Stimulated activated CD4-positive, alpha-beta T cell treated with anti-CD3 and anti-CD28 coated beads, Interleukin-15, amount 100 ng/mL, for 1 hour (primary cell): ENCODE data around the gene AIMP1.
"Not testable (repeated sequence)": the region's sequence is repeated elsewhere in the genome, so short reads cannot be mapped to it uniquely, and the experiment has no call there.

ENCODE experiments used
- DNase-seq, 2 donors: peaks; one replicate each; pipeline ENCODE4 v3.0.0-alpha.2; 2020; ENCODE audit warnings: low read depth in 1 of 2, low spot score in 1 of 2

Gene AIMP1

GRCh38 chr4:106312377-106312776 lies 4.0 kb upstream of the AIMP1 start:
- no peak for DNase-seq

GRCh38 chr4:106312997-106313522 lies 3.3 kb upstream of the AIMP1 start:
- no peak for DNase-seq

GRCh38 chr4:106314960-106315359 lies 1.4 kb upstream of the AIMP1 start:
- no peak for DNase-seq

- DNase-seq = no peak
These were observed 828 bp upstream of the AIMP1 start for GRCh38 chr4:106315476-106315967.

- DNase-seq = no peak
These were observed 541 bp downstream of the AIMP1 start for GRCh38 chr4:106316773-106317409.

GRCh38 chr4:106317815-106318214 lies 1.5 kb downstream of the AIMP1 start:
- no peak for DNase-seq

GRCh38 chr4:106318511-106318910 lies 2.2 kb downstream of the AIMP1 start:
- DNase-seq = no peak

GRCh38 chr4:106320235-106320634 lies 3.9 kb downstream of the AIMP1 start:
- DNase-seq = no peak

- DNase-seq = not testable (repeated sequence)
These were observed 4.8 kb downstream of the AIMP1 start for GRCh38 chr4:106321168-106321567.

- DNase-seq = not testable (repeated sequence)
These were observed 5.5 kb downstream of the AIMP1 start for GRCh38 chr4:106321814-106322213.

- DNase-seq = no peak
These were observed 6.8 kb downstream of the AIMP1 start for GRCh38 chr4:106323119-106323518.

GRCh38 chr4:106325800-106326199 lies 9.4 kb downstream of the AIMP1 start:
- no peak for DNase-seq

GRCh38 chr4:106329041-106329618 lies 12.8 kb downstream of the AIMP1 start:
- DNase-seq = no peak

- no peak for DNase-seq
These were observed 16.8 kb downstream of the AIMP1 start for GRCh38 chr4:106333186-106333585.

GRCh38 chr4:106334741-106335470 lies 18.6 kb downstream of the AIMP1 start:
- no peak for DNase-seq

- no peak for DNase-seq
These were observed 20.3 kb downstream of the AIMP1 start for GRCh38 chr4:106336618-106337017.

- no peak for DNase-seq
These were observed 21.6 kb downstream of the AIMP1 start for GRCh38 chr4:106337916-106338315.

GRCh38 chr4:106338671-106339070 lies 22.3 kb downstream of the AIMP1 start:
- no peak for DNase-seq

GRCh38 chr4:106339431-106339830 lies 23.1 kb downstream of the AIMP1 start:
- DNase-seq = no peak

GRCh38 chr4:106340774-106341173 lies 24.4 kb downstream of the AIMP1 start:
- no peak for DNase-seq

GRCh38 chr4:106343865-106344646 lies 27.7 kb downstream of the AIMP1 start:
- DNase-seq = no peak
